Omental fat pad (tissue), 4 donors: Measurements from ENCODE around the gene DUSP10. TPM values are rescaled to one million over a fixed set of nuclear protein-coding genes. Genes with fewer than 3 reads are reported as not detected.

Experiments
- ATAC-seq: fragments of 150-250 bp; one replicate; pipeline ENCODE4 v1.9.1; 2016; ENCODE audit warnings: mild to moderate bottlenecking, moderate library complexity; ENCODE audit not compliant: low FRiP score
- DNase-seq: peaks from one replicate; pipeline ENCODE4 v3.0.0-alpha.2; 2019; ENCODE audit warnings: low spot score
- CTCF ChIP-seq, 3 donors: fragments of 450-650 bp; IDR thresholded peaks; one replicate each; pipeline ENCODE4 v1.5.1; 2016 to 2017; ENCODE audit warnings: antibody characterized with exemption in 3 of 3, mild to moderate bottlenecking in 3 of 3, moderate library complexity in 2 of 3
- total RNA-seq, 4 donors: library from RNA; depleted of rRNA; stranded (reverse); fragments of >200 nt; gene quantifications; one replicate each; pipeline ENCODE4 v1.1.0, GENCODE V29; 2016

The DUSP10 gene
- 10 to 100 TPM in 2 of 4 donors, 1 to 10 TPM in 2; 3.1 to 13.0 (median 10.2) TPM for total RNA-seq

GRCh38 chr1:221741703-221742554 is at the start of gene DUSP10:
TSS of gene DUSP10 (minus strand) at chr1:221742089. CDS start at chr1:221739744, 2,345 bp downstream.
- no peak for TF ChIP-seq CTCF (IDR thresholded peaks at IDR 0.05)
- peak; percentile 97 for ATAC-seq
- peak; percentile 96 for DNase-seq

- DNase-seq: no peak
- no peak for ATAC-seq
- no peak for TF ChIP-seq CTCF (IDR thresholded peaks at IDR 0.05)
These were observed 46.6 kb upstream of the DUSP10 start for GRCh38 chr1:221788466-221788865.

- no peak for DNase-seq
- no peak for ATAC-seq
- no peak for TF ChIP-seq CTCF (IDR thresholded peaks at IDR 0.05)
These were observed 44.8 kb upstream of the DUSP10 start for GRCh38 chr1:221786647-221787046.

- DNase-seq (no peak), ATAC-seq (no peak)
- no peak for TF ChIP-seq CTCF (IDR thresholded peaks at IDR 0.05)
These were observed 42.0 kb upstream of the DUSP10 start for GRCh38 chr1:221783936-221784335.

- no peak for TF ChIP-seq CTCF (IDR thresholded peaks at IDR 0.05)
- no peak for DNase-seq
- ATAC-seq: no peak
These were observed 41.5 kb upstream of the DUSP10 start for GRCh38 chr1:221783437-221783836.

- ATAC-seq (no peak), DNase-seq (no peak)
- no peak for TF ChIP-seq CTCF (IDR thresholded peaks at IDR 0.05)
These were observed 41.1 kb upstream of the DUSP10 start for GRCh38 chr1:221782970-221783369.

- no peak for TF ChIP-seq CTCF (IDR thresholded peaks at IDR 0.05)
- ATAC-seq: no peak
- DNase-seq: no peak
These were observed 40.6 kb upstream of the DUSP10 start for GRCh38 chr1:221782477-221782876.
